C4-2B (cell line): ENCODE results near the gene D2HGDH.
"Not testable (repeated sequence)": the region's sequence is repeated elsewhere in the genome, so short reads cannot be mapped to it uniquely, and the experiment has no call there.

Experiments used
- H3K27ac ChIP-seq: fragments of 450-650 bp; 2 replicates; pipeline ENCODE4 v1.5.1; 2017
- CTCF ChIP-seq: fragments of 450-650 bp; conservative IDR thresholded peaks from 2 replicates; pipeline ENCODE4 v1.5.1; 2017; ENCODE audit warnings: mild to moderate bottlenecking
- ZFX ChIP-seq: fragments of 450-650 bp; IDR thresholded peaks from 2 replicates; pipeline ENCODE4 v1.6.1; 2017

The D2HGDH gene

DNA sequence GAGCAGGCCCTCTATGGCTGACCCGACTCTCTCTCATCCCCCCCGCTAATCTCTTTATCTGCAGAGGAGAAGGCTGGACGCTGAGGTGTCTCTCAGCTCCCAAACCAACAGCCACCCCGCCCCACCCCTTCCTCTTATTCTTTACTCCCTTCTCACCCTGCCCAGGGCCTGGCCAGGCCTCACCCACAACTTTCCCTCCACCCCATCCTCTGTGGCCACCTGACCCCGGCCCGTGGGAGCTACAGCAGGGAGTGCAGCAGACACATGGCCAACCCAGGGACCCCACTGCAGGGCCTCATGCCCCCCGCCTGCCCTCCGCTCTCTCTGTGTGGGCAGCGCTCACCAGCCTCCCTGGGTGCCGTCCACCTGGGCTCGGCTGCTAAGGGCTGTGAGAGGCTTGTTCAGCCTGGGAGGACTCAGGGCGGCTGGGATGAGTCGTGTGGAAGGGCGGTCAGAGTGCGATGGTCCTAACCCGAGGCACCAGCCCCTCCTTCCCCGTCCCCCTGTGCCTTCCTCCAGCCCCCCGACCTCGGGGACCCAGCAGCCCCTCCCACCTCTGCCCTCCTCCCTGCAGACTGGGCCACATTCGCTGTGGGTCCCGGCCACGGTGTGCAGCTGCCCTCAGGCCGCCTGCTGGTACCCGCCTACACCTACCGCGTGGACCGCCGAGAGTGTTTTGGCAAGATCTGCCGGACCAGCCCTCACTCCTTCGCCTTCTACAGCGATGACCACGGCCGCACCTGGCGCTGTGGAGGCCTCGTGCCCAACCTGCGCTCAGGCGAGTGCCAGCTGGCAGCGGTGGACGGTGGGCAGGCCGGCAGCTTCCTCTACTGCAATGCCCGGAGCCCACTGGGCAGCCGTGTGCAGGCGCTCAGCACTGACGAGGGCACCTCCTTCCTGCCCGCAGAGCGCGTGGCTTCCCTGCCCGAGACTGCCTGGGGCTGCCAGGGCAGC lies 81.3 kb downstream of the D2HGDH start:
- H3K27ac ChIP-seq = no peak overlapping the region
- TF ChIP-seq ZFX (no peak), CTCF (no peak)

GRCh38 chr2:241816431-241817121 lies 82.1 kb downstream of the D2HGDH start:
- TF ChIP-seq ZFX (no peak), CTCF (no peak)
- H3K27ac ChIP-seq = no peak overlapping the region

DNA sequence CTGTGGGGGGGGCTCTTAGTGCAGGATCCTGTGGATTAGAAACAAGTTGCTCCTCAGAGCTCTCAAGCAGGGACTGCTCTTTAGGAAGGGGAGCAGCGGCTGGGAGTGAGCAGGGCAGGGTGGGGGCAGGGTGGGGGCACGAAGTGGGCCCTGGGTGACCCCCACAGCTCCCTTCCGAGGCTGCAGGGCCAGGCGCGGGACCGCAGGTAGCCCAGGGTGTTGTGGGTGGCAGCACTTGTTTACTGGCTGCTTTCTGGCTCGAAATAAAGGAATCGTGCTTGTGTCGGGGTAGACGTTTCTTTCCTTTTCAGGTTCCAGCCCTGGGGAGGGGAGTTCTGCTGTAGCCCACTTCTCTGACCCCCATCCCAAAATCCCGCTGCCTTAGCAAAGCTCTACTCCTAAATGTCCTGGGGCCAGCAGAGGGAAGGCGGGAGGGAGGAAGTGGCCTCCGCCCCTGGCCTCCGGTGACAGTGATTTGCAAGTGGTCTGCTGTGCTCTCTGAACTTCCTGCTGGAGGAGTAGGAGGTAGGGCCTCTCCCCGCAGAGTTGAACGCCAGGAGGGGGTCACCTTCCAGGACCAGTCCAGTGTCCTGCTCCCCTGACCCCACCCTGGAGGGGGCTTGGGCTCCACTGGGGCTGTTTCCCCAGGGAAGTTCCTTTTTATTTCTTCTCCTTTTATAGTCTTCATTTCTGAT lies 82.8 kb downstream of the D2HGDH start:
- TF ChIP-seq ZFX = no peak
- no peak for TF ChIP-seq CTCF
- H3K27ac ChIP-seq = no peak overlapping the region

GRCh38 chr2:241817821-241818215 lies 83.4 kb downstream of the D2HGDH start:
- H3K27ac ChIP-seq = not testable (repeated sequence)
